MCF 10A (cell line): ENCODE results near the gene CDADC1. TPM values are rescaled to one million over a fixed set of nuclear protein-coding genes. Genes with fewer than 3 reads are reported as not detected.

Source experiments
- BruUV-seq: library from RNA; stranded (reverse); fragments of 400-500 nt; replicated peaks from 2 replicates; lab custom pipeline; 2021; lab: Mats Ljungman, UMichigan
- CTCF ChIA-PET: fragments of 300-600 bp; sonication (Branson Sonifier 250); formaldehyde crosslinking; extraction: SDS; loops from one replicate; lab custom pipeline; 2021; ENCODE audit warnings: antibody characterized with exemption, inconsistent platforms; lab: Yijun Ruan, JAX
- POLR2A ChIA-PET: fragments of 300-600, 350-650 bp; sonication (Branson Sonifier 250); formaldehyde crosslinking; extraction: SDS; loops from one replicate; lab custom pipeline; 2020; ENCODE audit warnings: antibody characterized with exemption, inconsistent platforms; lab: Yijun Ruan, JAX
- DNase-seq: peaks from one replicate; pipeline ENCODE4 v3.0.0-alpha.2; 2018; ENCODE audit not compliant: unreplicated experiment
- H3K27ac Mint-ChIP-seq: one replicate; pipeline ENCODE4 v1.8.0; 2022; ENCODE audit warnings: mild to moderate bottlenecking, low read depth, mixed read lengths; ENCODE audit not compliant: unreplicated experiment
- H3K27me3 Mint-ChIP-seq: one replicate; pipeline ENCODE4 v1.8.0; 2022; ENCODE audit warnings: mixed read lengths; ENCODE audit not compliant: insufficient read depth, unreplicated experiment
- H3K36me3 Mint-ChIP-seq: one replicate; pipeline ENCODE4 v1.8.0; 2022; ENCODE audit warnings: mild to moderate bottlenecking, moderate library complexity, mixed read lengths; ENCODE audit not compliant: insufficient read depth, unreplicated experiment
- H3K4me1 Mint-ChIP-seq: one replicate; pipeline ENCODE4 v1.8.0; 2022; ENCODE audit warnings: mixed read lengths; ENCODE audit not compliant: insufficient read depth, unreplicated experiment
- H3K4me3 Mint-ChIP-seq: one replicate; pipeline ENCODE4 v1.8.0; 2022; ENCODE audit warnings: mild to moderate bottlenecking, moderate library complexity, mixed read lengths; ENCODE audit not compliant: unreplicated experiment
- H3K9me3 Mint-ChIP-seq: one replicate; pipeline ENCODE4 v1.8.0; 2022; ENCODE audit warnings: mixed read lengths; ENCODE audit not compliant: unreplicated experiment
- CTCF ChIP-seq: fragments of 200-600 bp; IDR thresholded peaks from one replicate; pipeline ENCODE4 v1.8.0; 2022; ENCODE audit warnings: antibody characterized with exemption, mild to moderate bottlenecking; ENCODE audit not compliant: unreplicated experiment
- intact Hi-C: fragments of 100-400 bp; cut with micrococcal nuclease; formaldehyde crosslinking; loops from 2 replicates; pipeline ENCODE4 v1.14.1; 2022
- total RNA-seq: library from RNA; stranded (reverse); gene quantifications from 2 replicates; pipeline ENCODE4 v1.2.3, GENCODE V29; 2022

Gene CDADC1
- total RNA-seq, 1 experiment from 2014 or later, result 9.4 TPM

DNA sequence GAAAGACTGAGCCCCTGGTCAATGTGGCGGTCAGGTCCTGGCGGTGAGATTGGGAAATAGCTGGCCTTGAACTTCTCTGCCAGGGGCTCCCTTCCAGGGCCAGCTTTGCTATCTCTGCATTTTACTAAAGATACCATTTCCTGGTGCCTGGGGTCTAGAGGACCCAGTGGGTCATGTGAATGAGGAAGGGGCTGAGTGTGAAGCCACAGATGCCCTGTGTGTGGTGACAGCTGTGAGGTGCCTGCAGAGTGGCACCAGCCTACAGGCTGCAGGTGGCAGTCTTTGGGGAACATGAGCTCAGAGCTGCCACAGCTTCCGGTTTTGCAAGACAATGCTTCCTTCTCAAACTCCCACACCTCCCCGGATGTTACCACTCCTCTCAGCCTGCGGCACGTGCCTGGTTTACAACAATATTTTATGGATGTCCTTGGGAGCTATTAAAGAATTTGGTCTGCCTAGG is 32.8 kb upstream of the CDADC1 start:
- peak; percentile 32 for DNase-seq
- H3K4me3 Mint-ChIP-seq, result no peak overlapping the region
- no peaks in the 10 kb centered on the region for H3K4me1 Mint-ChIP-seq
- ChIA-PET POLR2A (interaction anchor here (0.6 to 1.6 kb wide), 3 partner anchors 9 to 22 kb away, joined by 3 to 4 read pairs (median 3); no protein-coding TSS in a partner anchor), CTCF (interaction anchor here (0.9 kb wide), 2 partner anchors 9 to 96 kb away, joined by 4 to 5 read pairs; no protein-coding TSS in a partner anchor)
- H3K36me3 Mint-ChIP-seq, result peaks cover 28% of the 10 kb centered on the region
- no peaks in the 10 kb centered on the region for H3K27me3 Mint-ChIP-seq
- H3K9me3 Mint-ChIP-seq, result peaks cover 8% of the 10 kb centered on the region
- intact Hi-C loops, result no loop called here
- BruUV-seq, result no TSS peak
- H3K27ac Mint-ChIP-seq, result no peak overlapping the region
- TF ChIP-seq CTCF, result no peak

GRCh38 chr13:49216334-49216733 is 31.4 kb upstream of the CDADC1 start:
- intact Hi-C loops, result no loop called here
- Mint-ChIP-seq H3K36me3 (peaks cover 15% of the 10 kb centered on the region), H3K4me3 (no peak overlapping the region), H3K9me3 (peaks cover 8% of the 10 kb centered on the region), H3K4me1 (no peaks in the 10 kb centered on the region), H3K27ac (no peak overlapping the region), H3K27me3 (no peaks in the 10 kb centered on the region)
- TF ChIP-seq CTCF, result no peak
- POLR2A ChIA-PET, result no interaction called here
- no peak for DNase-seq
- no TSS peak for BruUV-seq
- CTCF ChIA-PET, result no interaction called here

- Mint-ChIP-seq H3K4me3 (no peak overlapping the region), H3K4me1 (no peaks in the 10 kb centered on the region), H3K27me3 (no peaks in the 10 kb centered on the region), H3K9me3 (peaks cover 8% of the 10 kb centered on the region), H3K36me3 (no peaks in the 10 kb centered on the region), H3K27ac (no peak overlapping the region)
- ChIA-PET POLR2A (no interaction called here), CTCF (interaction anchor here (0.6 kb wide), 1 partner anchor 1588 kb away, joined by 4 read pairs; no protein-coding TSS in a partner anchor)
- intact Hi-C loops, result no loop called here
- DNase-seq, result no peak
- no TSS peak for BruUV-seq
- TF ChIP-seq CTCF, result no peak
These were observed 29.7 kb upstream of the CDADC1 start for GRCh38 chr13:49217962-49218492.

DNA sequence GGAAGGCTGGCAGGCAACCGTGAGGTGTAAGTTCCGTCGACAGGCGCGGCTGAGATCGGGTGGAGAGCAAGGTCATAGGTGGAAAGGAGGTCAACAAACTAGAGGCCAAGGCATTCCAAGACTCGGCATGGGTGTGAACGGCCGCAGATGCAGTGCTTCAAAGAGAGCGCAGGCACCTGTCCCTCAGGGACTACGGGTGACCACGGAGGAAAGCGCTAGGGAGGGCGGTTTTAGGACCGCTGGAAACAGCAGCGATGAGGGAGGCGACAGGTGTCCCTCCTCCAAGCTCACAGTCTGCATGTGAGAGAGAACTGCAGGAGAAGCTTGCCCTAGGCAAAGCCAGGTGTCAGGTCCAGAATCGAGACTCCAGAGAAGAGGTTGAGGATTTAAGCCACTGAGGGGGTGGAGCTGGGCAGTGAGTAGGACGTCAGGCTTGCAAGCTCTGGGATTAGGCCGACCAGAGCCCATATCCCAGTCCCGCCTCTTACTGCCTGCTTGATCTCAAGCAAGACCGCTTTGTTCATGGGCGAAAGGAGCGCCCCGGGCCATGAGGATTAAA is 29.2 kb upstream of the CDADC1 start:
- no peak for DNase-seq
- H3K4me3 Mint-ChIP-seq, result no peak overlapping the region

More for the DNA sequence above, 29.2 kb upstream of the CDADC1 start:
- TF ChIP-seq CTCF, result no peak
- Mint-ChIP-seq H3K27me3 (no peaks in the 10 kb centered on the region), H3K36me3 (no peaks in the 10 kb centered on the region), H3K27ac (no peak overlapping the region), H3K9me3 (peaks cover 8% of the 10 kb centered on the region), H3K4me1 (no peaks in the 10 kb centered on the region)
- POLR2A ChIA-PET, result no interaction called here
- CTCF ChIA-PET, result interaction anchor here (0.6 kb wide), 1 partner anchor 1587 kb away, joined by 4 read pairs; no protein-coding TSS in a partner anchor
- intact Hi-C loops, result no loop called here
- no TSS peak for BruUV-seq
